OCI-LY7 (cell line): Measurements from ENCODE around the gene PAM16. TPM values are rescaled to one million over a fixed set of nuclear protein-coding genes. Genes with fewer than 3 reads are reported as not detected.

Experiments used
- BruUV-seq: library from RNA; stranded (reverse); fragments of 400-500 nt; replicated peaks from 2 replicates; lab custom pipeline; 2021; lab: Mats Ljungman, UMichigan
- CTCF ChIA-PET: fragments of 300-600 bp; sonication (Branson Sonifier 250); formaldehyde crosslinking; loops from one replicate; lab custom pipeline; 2022; ENCODE audit warnings: antibody characterized with exemption; ENCODE audit not compliant: unreplicated experiment; lab: Charles Lee
- POLR2A ChIA-PET: fragments of 300-600 bp; sonication (Branson Sonifier 250); formaldehyde crosslinking; loops from one replicate; lab custom pipeline; 2022; ENCODE audit warnings: antibody characterized with exemption; lab: Charles Lee
- DNase-seq: peaks from one replicate; pipeline ENCODE4 v3.0.0-alpha.2; 2015; ENCODE audit warnings: low spot score
- H2AFZ ChIP-seq: fragments of 200-600 bp; sonication (generic), shearing (Covaris generic); 2 replicates; pipeline ENCODE4 v1.6.1; 2014; ENCODE audit warnings: mild to moderate bottlenecking, antibody characterized with exemption, low read length, moderate library complexity
- H3K27ac ChIP-seq: fragments of 200-600 bp; sonication (generic); 2 replicates; pipeline ENCODE4 v1.5.1; 2014; ENCODE audit warnings: mixed run types, low read depth, mild to moderate bottlenecking, moderate library complexity, low read length, inconsistent platforms; ENCODE audit not compliant: poor library complexity, severe bottlenecking
- H3K36me3 ChIP-seq: fragments of 200-600 bp; sonication (generic); 2 replicates; pipeline ENCODE4 v1.6.1; 2014; ENCODE audit warnings: mild to moderate bottlenecking, antibody characterized with exemption, low read length, moderate library complexity, mixed read lengths; ENCODE audit not compliant: insufficient read depth
- H3K4me1 ChIP-seq: fragments of 200-600 bp; sonication (generic); 2 replicates; pipeline ENCODE4 v1.5.1; 2014; ENCODE audit warnings: mild to moderate bottlenecking, low read length; ENCODE audit not compliant: insufficient read depth, poor library complexity, severe bottlenecking
- H3K4me2 ChIP-seq: fragments of 200-600 bp; sonication (generic); 2 replicates; pipeline ENCODE4 v1.6.1; 2014; ENCODE audit warnings: mild to moderate bottlenecking, low read length
- H3K4me3 ChIP-seq: fragments of 200-600 bp; sonication (generic); 2 replicates; pipeline ENCODE4 v1.5.1; 2014; ENCODE audit warnings: mild to moderate bottlenecking, low read depth, low read length; ENCODE audit not compliant: poor library complexity, severe bottlenecking
- H3K79me2 ChIP-seq: fragments of 200-600 bp; sonication (generic); 2 replicates; pipeline ENCODE4 v1.6.1; 2016; ENCODE audit warnings: low read depth, mild to moderate bottlenecking, low read length, moderate library complexity, mixed read lengths; ENCODE audit not compliant: insufficient read depth
- H3K9me2 ChIP-seq: fragments of 200-600 bp; sonication (generic); 2 replicates; pipeline ENCODE4 v1.6.1; 2016; ENCODE audit warnings: mild to moderate bottlenecking, low read length, mixed read lengths; ENCODE audit not compliant: insufficient read depth
- H3K9me3 ChIP-seq: fragments of 200-600 bp; sonication (generic); 2 replicates; pipeline ENCODE4 v1.6.1; 2014; ENCODE audit warnings: mild to moderate bottlenecking, mixed run types, low read length, mixed read lengths
- H4K20me1 ChIP-seq: fragments of 200-600 bp; sonication (generic); 2 replicates; pipeline ENCODE4 v1.6.1; 2014; ENCODE audit warnings: mild to moderate bottlenecking, antibody characterized with exemption, low read length, moderate library complexity, mixed read lengths; ENCODE audit not compliant: insufficient read depth
- CTCF ChIP-seq: fragments of 200-600 bp; sonication (generic); conservative IDR thresholded peaks from 2 replicates; pipeline ENCODE4 v1.5.1; 2014; ENCODE audit warnings: mild to moderate bottlenecking, antibody characterized with exemption, low read length, moderate library complexity, mixed read lengths
- EZH2phosphoT487 ChIP-seq: fragments of 200-600 bp; sonication (generic); IDR thresholded peaks from 2 replicates; pipeline ENCODE4 v1.6.1; 2018; ENCODE audit warnings: low read depth, borderline replicate concordance, mild to moderate bottlenecking, mixed run types, antibody characterized with exemption, low read length, moderate library complexity, mixed read lengths
- intact Hi-C: fragments of 100-400 bp; cut with micrococcal nuclease; formaldehyde crosslinking; loops from one replicate; pipeline ENCODE4 v1.10.0; 2022; ENCODE audit not compliant: unreplicated experiment
- total RNA-seq, 2 experiments: library from RNA; depleted of rRNA in 1 of 2; stranded (reverse); fragments of >200 nt in 1 of 2; shearing (Covaris generic) in 1 of 2; gene quantifications; 2 replicates each; pipeline ENCODE4 v1.2.3, GENCODE V29; 2014 to 2022

Gene PAM16
- total RNA-seq, 2 experiments from 2014 or later: 80.6 to 82.4 TPM

DNA sequence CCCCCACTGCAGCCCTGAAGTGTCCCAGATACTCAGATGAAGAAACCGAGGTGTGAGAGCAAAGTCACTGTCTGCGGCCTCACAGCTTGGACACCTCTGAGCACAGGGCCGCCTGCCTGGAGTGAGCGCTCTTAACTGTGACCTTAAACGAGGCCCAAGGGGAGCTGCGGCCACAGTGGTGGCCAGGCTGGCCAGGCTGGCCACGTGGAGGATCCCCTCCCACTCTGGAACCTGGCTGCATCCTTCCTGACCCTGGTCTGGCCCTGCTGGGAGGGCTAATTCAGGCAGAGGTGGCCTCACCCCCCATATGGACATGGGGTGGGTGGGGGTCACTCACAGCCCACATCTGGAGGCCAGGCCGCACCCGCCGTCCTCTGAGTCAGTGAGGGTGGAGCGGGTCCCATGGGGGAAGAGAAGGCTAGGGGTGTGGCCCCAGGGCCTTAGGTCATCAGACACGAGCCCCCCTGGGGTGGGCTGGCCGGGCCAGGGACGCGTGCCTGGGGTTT is 27.1 kb upstream of the PAM16 start:
- Histone ChIP-seq H3K9me3 (no peaks in the 10 kb centered on the region), H3K79me2 (no peaks in the 10 kb centered on the region), H3K9me2 (no peaks in the 10 kb centered on the region), H2AFZ (no peak overlapping the region), H3K36me3 (no peaks in the 10 kb centered on the region), H4K20me1 (no peaks in the 10 kb centered on the region), H3K4me1 (peaks cover 3% of the 10 kb centered on the region), H3K27ac (no peak overlapping the region), H3K4me3 (no peak overlapping the region), H3K4me2 (no peak overlapping the region)
- BruUV-seq: no TSS peak
- intact Hi-C loops: no loop called here
- TF ChIP-seq CTCF (no peak), EZH2phosphoT487 (no peak)
- CTCF ChIA-PET: no interaction called here
- no peak for DNase-seq
- POLR2A ChIA-PET: no interaction called here

DNA sequence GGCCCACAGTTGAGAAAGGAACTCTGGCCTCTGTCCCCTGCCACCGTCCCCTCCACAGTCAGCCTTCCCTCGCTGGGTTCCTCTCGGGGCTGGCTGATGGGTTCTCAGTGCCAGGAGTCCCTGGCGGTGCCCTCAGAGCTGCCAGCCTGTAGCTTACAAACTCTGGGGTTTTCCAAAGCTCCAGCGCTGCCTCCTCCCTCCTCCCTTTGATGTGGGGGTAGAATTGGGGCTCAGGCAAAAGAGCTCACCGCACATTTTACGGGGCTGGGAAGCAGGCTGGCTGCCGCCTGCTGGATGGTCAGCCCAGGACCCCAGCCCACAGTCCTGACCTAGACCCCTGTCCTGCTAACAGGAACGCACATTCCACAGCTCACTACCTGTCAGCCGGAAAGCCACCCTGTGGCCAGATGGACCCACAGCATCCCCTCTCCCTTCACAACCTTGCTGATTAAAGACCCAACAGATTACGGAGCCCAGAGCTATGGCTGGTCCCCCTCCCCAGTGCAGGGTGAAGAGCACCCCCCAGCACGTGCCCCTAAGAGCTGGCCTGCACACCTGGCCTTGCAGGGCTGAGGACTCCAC is 26.5 kb upstream of the PAM16 start:
- H3K9me3 ChIP-seq: no peaks in the 10 kb centered on the region
- H2AFZ ChIP-seq: no peak overlapping the region
- no peak for TF ChIP-seq CTCF
- TF ChIP-seq EZH2phosphoT487: no peak
- H3K79me2 ChIP-seq: no peaks in the 10 kb centered on the region
- H4K20me1 ChIP-seq: peaks cover under 1% of the 10 kb centered on the region; the same call in 1 of the 2 replicates
- ChIA-PET CTCF (interaction anchor here (0.9 kb wide), 1 partner anchor 27 kb away, joined by 3 read pairs; no protein-coding TSS in a partner anchor), POLR2A (no interaction called here)
- no peak overlapping the region for H3K4me2 ChIP-seq
- intact Hi-C loops: no loop called here
- no peak overlapping the region for H3K4me3 ChIP-seq
- no peak overlapping the region for H3K27ac ChIP-seq
- peaks cover 8% of the 10 kb centered on the region for H3K4me1 ChIP-seq
- no TSS peak for BruUV-seq
- no peaks in the 10 kb centered on the region for H3K36me3 ChIP-seq
- no peaks in the 10 kb centered on the region for H3K9me2 ChIP-seq
- no peak for DNase-seq

DNA sequence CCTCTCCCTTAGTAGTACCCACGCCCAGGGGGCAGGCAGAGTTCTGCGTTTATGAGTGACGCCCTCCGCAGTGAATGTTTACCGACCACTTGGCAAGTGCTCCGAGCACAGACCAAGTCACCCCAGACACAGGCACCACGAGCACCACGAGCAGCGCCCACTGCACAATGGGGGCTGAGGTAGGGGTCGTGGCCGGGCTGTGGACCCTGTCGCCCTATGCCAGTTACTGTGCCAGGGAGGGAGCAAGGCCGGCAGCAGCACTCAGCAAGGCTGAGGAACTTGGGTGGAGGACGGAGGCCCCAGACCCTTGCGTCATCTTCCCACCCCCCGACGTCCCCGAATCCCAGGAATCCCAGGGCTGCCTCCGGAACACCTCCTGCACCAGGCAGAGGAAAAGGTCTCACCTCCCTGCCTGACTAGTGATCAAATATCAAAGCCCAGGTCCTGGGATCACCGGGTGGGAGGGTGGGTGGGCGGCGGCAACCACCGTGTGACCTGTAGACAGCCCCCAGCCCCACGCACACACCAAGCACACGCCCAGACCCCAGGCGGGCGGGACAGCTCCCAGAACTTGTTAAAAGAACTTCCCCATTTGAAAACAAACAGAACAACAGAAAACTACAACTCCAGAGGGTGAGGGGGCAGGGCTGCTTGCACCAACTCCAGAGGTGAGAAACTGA is 25.9 kb upstream of the PAM16 start:
- Histone ChIP-seq H3K4me1 (peaks cover 15% of the 10 kb centered on the region), H3K79me2 (no peaks in the 10 kb centered on the region)

More for the DNA sequence above, 25.9 kb upstream of the PAM16 start:
- Histone ChIP-seq H3K4me2 (no peak overlapping the region), H3K9me3 (no peaks in the 10 kb centered on the region), H3K9me2 (no peaks in the 10 kb centered on the region), H3K27ac (no peak overlapping the region), H4K20me1 (peaks cover 6% of the 10 kb centered on the region; the same call in 1 of the 2 replicates), H3K4me3 (no peak overlapping the region), H2AFZ (no peak overlapping the region), H3K36me3 (no peaks in the 10 kb centered on the region)
- BruUV-seq: no TSS peak
- CTCF ChIA-PET: interaction anchor here (0.9 kb wide), 1 partner anchor 28 kb away, joined by 3 read pairs; no protein-coding TSS in a partner anchor
- POLR2A ChIA-PET: no interaction called here
- intact Hi-C loops: no loop called here
- DNase-seq: no peak
- TF ChIP-seq EZH2phosphoT487: no peak
- no peak for TF ChIP-seq CTCF
